ENCODE results near the gene ASAP2.

DNA sequence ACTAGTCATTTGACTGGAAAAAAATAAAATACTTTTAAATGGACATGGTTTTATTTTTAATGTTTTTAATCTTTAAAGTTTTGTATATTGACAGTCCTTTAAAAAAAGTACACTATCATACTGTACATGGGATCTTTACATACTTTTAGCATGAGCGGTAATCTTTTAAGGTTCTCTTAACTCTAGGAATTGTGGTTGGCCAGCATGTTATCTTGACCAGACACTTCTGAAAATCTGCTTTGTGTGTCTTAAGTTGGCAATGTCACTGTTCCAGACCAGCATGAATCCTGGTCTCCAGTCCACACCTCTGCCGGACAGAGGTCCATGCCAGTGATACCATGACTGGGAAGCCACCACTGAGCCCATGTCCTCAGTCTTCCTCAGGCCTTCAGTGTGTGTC, 199.0 kb downstream of the ASAP2 start:
- TF ChIP-seq, protein P1, sequence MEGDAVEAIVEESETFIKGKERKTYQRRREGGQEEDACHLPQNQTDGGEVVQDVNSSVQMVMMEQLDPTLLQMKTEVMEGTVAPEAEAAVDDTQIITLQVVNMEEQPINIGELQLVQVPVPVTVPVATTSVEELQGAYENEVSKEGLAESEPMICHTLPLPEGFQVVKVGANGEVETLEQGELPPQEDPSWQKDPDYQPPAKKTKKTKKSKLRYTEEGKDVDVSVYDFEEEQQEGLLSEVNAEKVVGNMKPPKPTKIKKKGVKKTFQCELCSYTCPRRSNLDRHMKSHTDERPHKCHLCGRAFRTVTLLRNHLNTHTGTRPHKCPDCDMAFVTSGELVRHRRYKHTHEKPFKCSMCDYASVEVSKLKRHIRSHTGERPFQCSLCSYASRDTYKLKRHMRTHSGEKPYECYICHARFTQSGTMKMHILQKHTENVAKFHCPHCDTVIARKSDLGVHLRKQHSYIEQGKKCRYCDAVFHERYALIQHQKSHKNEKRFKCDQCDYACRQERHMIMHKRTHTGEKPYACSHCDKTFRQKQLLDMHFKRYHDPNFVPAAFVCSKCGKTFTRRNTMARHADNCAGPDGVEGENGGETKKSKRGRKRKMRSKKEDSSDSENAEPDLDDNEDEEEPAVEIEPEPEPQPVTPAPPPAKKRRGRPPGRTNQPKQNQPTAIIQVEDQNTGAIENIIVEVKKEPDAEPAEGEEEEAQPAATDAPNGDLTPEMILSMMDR (conservative IDR thresholded peaks at IDR 0.05; ENCODE audit: low read length), result no peak
- TF ChIP-seq EZH2phosphoT487 (IDR thresholded peaks at IDR 0.05; ENCODE audit: borderline replicate concordance), result no peak
